Measurements from ENCODE around the gene PLEKHA6. TPM values are rescaled to one million over a fixed set of nuclear protein-coding genes. Genes with fewer than 3 reads are reported as not detected.
A peak's percentile ranks its signal among the peaks of the same experiment; 100 is the strongest.

The PLEKHA6 gene
- polyA plus RNA-seq, 3 donors = 0.08 TPM; not detected in 1

GRCh38 chr1:204383163-204383904, 23.6 kb upstream of the PLEKHA6 start:
- Histone ChIP-seq H3K9ac (ENCODE audit: insufficient read depth, low read length, poor library complexity, severe bottlenecking) (no peak overlapping the region), H3K79me2 (ENCODE audit: insufficient read depth, low read length) (no peaks in the 10 kb centered on the region), H3K9me3 (replicated peaks in 1 of 2; ENCODE audit: control insufficient read depth in 1 of 2, insufficient read depth in 1 of 2, low read length in 2 of 2) (no peaks in the 10 kb centered on the region), H3K4me3 (replicated peaks in 1 of 3; ENCODE audit: low read depth in 2 of 3, low read length in 3 of 3) (no peak overlapping the region), H4K20me1 (ENCODE audit: insufficient read depth, low read length) (no peaks in the 10 kb centered on the region), H3K4me2 (replicated peaks; ENCODE audit: extremely low read depth, low read length, poor library complexity, severe bottlenecking) (no peak overlapping the region), H3K36me3 (replicated peaks in 1 of 2; ENCODE audit: control insufficient read depth in 1 of 2, insufficient read depth in 2 of 2, low read length in 2 of 2) (no peaks in the 10 kb centered on the region), H3K4me1 (ENCODE audit: control insufficient read depth in 1 of 2, insufficient read depth in 2 of 2, low read length in 2 of 2) (peaks cover 9 to 13% of the 10 kb centered on the region in 2 donors), H2AFZ (ENCODE audit: insufficient read depth, low read depth, low read length, poor library complexity, severe bottlenecking) (no peak overlapping the region), H3K27me3 (ENCODE audit: control insufficient read depth in 2 of 2, insufficient read depth in 2 of 2, low read length in 2 of 2) (peaks cover 8 to 12% of the 10 kb centered on the region in 2 donors), H3K27ac (ENCODE audit: low read depth in 1 of 2, low read length in 2 of 2) (no peak overlapping the region)
- Mint-ChIP-seq H3K27me3 (ENCODE audit: low read depth in 3 of 3) (peaks cover 16 to 18% (median 17%) of the 10 kb centered on the region in 3 donors), H3K27ac (no peak overlapping the region), H3K4me3 (no peak overlapping the region), H3K9me3 (no peaks in the 10 kb centered on the region), H3K36me3 (no peaks in the 10 kb centered on the region), H3K4me1 (peaks cover 2% of the 10 kb centered on the region)
- DNase-seq = no peak
- WGBS (ENCODE audit: insufficient coverage) = 84% methylated on average over 3 of the region's 5 CpGs
- no peak for TF ChIP-seq CTCF (IDR thresholded peaks at IDR 0.05)
- intact Hi-C loops (cut with micrococcal nuclease) = no loop called here

GRCh38 chr1:204382714-204383083, 23.0 kb upstream of the PLEKHA6 start:
- peaks cover 15 to 19% of the 10 kb centered on the region in 2 donors for H3K4me1 ChIP-seq (ENCODE audit: control insufficient read depth in 1 of 2, insufficient read depth in 2 of 2, low read length in 2 of 2)
- no peak for TF ChIP-seq CTCF (IDR thresholded peaks at IDR 0.05)
- no peaks in the 10 kb centered on the region for H4K20me1 ChIP-seq (ENCODE audit: insufficient read depth, low read length)
- H3K4me1 Mint-ChIP-seq = peaks cover 8% of the 10 kb centered on the region
- H3K36me3 ChIP-seq (replicated peaks in 1 of 2; ENCODE audit: control insufficient read depth in 1 of 2, insufficient read depth in 2 of 2, low read length in 2 of 2) = no peaks in the 10 kb centered on the region
- no peak overlapping the region for H3K27ac Mint-ChIP-seq
- no peaks in the 10 kb centered on the region for H3K9me3 ChIP-seq (replicated peaks in 1 of 2; ENCODE audit: control insufficient read depth in 1 of 2, insufficient read depth in 1 of 2, low read length in 2 of 2)
- H2AFZ ChIP-seq (ENCODE audit: insufficient read depth, low read depth, low read length, poor library complexity, severe bottlenecking) = peak overlapping the region; percentile 55
- no peaks in the 10 kb centered on the region for H3K79me2 ChIP-seq (ENCODE audit: insufficient read depth, low read length)
- H3K4me3 Mint-ChIP-seq = no peak overlapping the region
- no peaks in the 10 kb centered on the region for H3K36me3 Mint-ChIP-seq
- intact Hi-C loops (cut with micrococcal nuclease) = no loop called here
- no CpG with 5 or more reads among the region's 2 CpGs for WGBS (ENCODE audit: insufficient coverage)
- no peak for DNase-seq
- H3K27me3 Mint-ChIP-seq (ENCODE audit: low read depth in 3 of 3) = peaks cover 20 to 24% (median 23%) of the 10 kb centered on the region in 3 donors
- peak overlapping the region in 2 of 3 experiments; percentile 48 to 72 for H3K4me3 ChIP-seq (replicated peaks in 1 of 3; ENCODE audit: low read depth in 2 of 3, low read length in 3 of 3)
- peak overlapping the region; percentile 74 for H3K4me2 ChIP-seq (replicated peaks; ENCODE audit: extremely low read depth, low read length, poor library complexity, severe bottlenecking)
- no peak overlapping the region for H3K27ac ChIP-seq (ENCODE audit: low read depth in 1 of 2, low read length in 2 of 2)
- peak overlapping the region; percentile 35 for H3K9ac ChIP-seq (ENCODE audit: insufficient read depth, low read length, poor library complexity, severe bottlenecking)
- no peaks in the 10 kb centered on the region for H3K9me3 Mint-ChIP-seq
- H3K27me3 ChIP-seq (ENCODE audit: control insufficient read depth in 2 of 2, insufficient read depth in 2 of 2, low read length in 2 of 2) = peaks cover 8 to 17% of the 10 kb centered on the region in 2 donors

Data from CD14-positive monocyte (primary cell).